Measurements from ENCODE around the gene UPK3BL1.
"Not testable (repeated sequence)": the region's sequence is repeated elsewhere in the genome, so short reads cannot be mapped to it uniquely, and the experiment has no call there.

Gene UPK3BL1

DNA sequence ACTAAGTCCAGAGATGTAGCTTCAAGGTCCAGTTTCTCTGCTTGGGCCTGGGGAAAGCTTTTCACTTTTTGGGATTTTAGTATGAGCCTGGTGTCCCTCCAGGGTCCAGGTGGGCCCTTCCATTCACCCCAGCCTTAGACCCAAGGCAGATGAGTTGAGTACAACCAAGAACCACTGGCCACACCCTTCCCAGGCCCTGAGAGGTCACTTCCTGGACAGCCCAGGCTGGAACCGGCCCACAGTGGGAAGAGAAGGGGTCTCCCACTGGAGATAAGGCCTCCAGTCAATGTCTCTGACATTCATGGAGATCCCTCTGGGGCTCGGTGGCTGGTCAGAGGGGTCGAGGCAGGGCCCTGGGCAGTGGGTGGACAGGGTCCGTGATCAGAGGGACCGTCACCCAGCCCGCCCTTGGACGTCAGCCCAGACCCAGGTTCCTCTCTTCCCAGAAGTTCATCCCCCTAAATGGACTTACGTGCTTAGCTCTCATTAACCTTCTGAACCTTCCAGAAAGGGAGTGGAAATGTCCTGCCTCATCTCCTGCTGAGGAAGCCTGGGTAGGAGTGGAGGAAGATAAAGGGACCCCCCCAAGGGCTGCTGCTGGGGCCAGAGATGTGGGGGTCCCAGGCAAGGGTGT is 15.2 kb downstream of the UPK3BL1 start:
- DNase-seq (ENCODE audit: low read depth) = not testable (repeated sequence)

DNA sequence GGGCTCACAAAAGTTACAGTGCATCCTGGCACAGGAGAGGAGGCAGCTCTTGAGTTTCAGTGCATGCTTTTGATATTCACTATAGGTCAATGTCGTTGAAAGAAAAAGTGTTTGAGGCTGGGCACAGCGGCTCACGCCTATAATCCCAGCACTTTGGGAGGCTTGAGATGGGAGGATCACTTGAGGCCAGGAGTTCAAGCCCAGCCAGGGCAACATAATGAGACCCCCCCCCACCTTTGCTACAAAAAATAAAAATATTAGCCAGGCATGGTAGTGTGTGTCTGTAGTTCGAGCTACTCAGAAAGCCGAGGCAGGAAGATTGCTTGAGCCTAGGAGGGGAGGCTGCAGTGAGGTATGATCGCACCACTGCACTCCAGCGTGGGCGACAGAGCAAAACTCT is 24.5 kb downstream of the UPK3BL1 start:
- DNase-seq (ENCODE audit: low read depth) = not testable (repeated sequence)

- DNase-seq (ENCODE audit: low read depth) = not testable (repeated sequence)
Measured at GRCh38 chr7:102616507-102617125, 26.0 kb downstream of the UPK3BL1 start, which contains the start of gene RASA4. Gene RASA4, minus strand, starts transcription at chr7:102616756. Its CDS starts 67 bp downstream, at chr7:102616689.

GRCh38 chr7:102615930-102616329 is 26.7 kb downstream of the UPK3BL1 start:
- DNase-seq (ENCODE audit: low read depth) = not testable (repeated sequence)

- DNase-seq (ENCODE audit: low read depth) = not testable (repeated sequence)
Measured at GRCh38 chr7:102614873-102615272, 27.7 kb downstream of the UPK3BL1 start.

- not testable (repeated sequence) for DNase-seq (ENCODE audit: low read depth)
Measured at GRCh38 chr7:102614346-102614697, 28.3 kb downstream of the UPK3BL1 start.

GRCh38 chr7:102613575-102614345 is 28.8 kb downstream of the UPK3BL1 start:
- not testable (repeated sequence) for DNase-seq (ENCODE audit: low read depth)

GRCh38 chr7:102611675-102612325 is 30.8 kb downstream of the UPK3BL1 start:
- DNase-seq (ENCODE audit: low read depth) = not testable (repeated sequence)

- DNase-seq (ENCODE audit: low read depth) = not testable (repeated sequence)
Measured at GRCh38 chr7:102611013-102611674, 31.4 kb downstream of the UPK3BL1 start.

- DNase-seq (ENCODE audit: low read depth) = not testable (repeated sequence)
Measured at GRCh38 chr7:102610441-102610840, 32.1 kb downstream of the UPK3BL1 start.

DNA sequence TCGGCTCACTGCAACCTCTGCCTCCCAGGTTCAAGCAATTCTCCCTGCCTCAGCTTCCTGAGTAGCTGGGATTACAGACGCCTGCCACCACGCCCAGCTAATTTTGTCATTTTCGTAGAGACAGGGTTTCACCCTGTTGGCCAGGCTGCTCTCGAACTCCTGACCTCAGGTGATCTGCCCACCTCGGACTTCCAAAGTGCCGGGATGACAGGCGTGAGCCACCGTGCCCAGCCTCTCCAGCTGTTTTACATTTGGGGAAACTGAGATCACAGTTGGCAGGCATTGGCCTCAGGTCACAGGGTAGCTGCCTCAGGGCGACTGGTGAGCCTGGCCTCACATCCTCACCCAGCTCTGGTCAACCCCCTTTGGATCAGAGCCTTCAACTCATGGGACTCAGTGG is 32.9 kb downstream of the UPK3BL1 start:
- not testable (repeated sequence) for DNase-seq (ENCODE audit: low read depth)

- DNase-seq (ENCODE audit: low read depth) = not testable (repeated sequence)
Measured at GRCh38 chr7:102606848-102607247, 35.7 kb downstream of the UPK3BL1 start.

DNA sequence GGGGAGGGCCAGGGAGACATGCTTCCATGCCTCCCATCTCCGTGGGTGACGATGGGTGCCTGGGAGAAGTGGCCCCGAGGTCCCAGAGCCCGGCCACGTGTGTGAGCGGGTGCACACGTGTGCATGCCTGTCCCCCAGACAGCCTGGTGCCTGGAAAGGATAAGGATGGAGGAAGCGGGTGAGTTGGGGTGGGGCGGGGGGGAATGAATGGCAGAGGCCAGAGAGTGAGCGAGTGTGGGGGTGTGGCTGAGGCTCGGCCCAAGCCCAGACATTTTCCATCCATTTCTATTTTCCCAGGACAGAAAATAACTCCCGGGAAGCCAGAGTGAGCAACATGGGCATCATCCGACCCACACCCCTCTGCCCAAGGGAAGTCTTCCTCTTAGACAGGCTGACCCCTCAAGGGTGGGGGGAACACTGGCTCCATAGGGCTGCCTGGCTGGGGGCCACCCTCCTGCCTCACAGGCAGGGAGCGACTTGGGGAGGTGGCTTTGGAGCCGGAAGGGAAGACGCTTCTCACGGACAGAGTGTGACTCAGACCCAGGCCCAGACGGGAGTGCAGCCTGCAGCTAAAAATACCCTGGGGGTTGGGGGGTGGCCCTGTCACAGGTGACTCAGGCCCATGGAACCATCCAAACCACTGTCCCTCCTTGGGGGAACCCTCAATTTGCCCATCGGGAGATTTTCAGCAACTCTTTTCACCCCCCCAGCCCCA is 38.0 kb downstream of the UPK3BL1 start:
- not testable (repeated sequence) for DNase-seq (ENCODE audit: low read depth)

DNA sequence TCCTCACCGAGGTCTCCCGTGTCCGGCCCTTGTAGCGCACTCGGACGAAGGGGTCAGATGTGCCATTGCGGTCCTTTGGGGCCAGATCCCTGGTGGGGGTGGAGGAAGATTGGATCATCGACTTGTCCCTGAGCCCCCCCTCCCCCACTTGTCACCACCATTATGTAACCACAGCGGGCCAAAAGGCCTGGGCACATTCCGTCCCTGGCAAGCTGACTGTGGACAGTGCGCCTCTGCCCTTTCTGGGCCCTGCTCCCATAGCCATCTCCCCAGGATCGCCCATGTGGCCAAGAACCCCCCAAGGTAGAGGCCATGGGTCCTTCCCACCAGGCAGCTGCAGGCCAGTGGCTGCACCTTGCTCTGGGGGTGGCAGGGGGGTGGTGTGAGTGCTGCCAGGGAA is 40.3 kb downstream of the UPK3BL1 start:
- not testable (repeated sequence) for DNase-seq (ENCODE audit: low read depth)

GRCh38 chr7:102599699-102600098 is 42.9 kb downstream of the UPK3BL1 start:
- DNase-seq (ENCODE audit: low read depth) = not testable (repeated sequence)

DNA sequence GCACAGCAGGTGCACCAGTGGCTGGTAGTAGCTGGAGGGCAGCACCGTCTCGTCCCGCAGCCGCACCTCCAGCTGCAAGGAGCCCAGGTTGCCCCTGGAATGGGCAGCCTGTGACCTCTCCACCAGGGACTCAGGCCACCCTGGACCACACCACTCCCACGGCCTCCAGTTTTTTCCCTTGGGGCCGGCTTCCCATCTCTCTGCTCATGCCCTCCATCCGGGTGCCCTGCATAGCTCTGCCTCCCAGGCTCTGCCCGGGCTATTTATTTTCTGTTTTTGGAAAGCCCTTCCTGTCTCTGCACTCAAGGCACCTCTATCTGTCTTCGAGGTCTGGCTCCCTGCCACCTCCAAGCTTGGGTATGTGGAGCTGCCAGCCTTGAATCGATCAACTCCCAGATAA is 46.6 kb downstream of the UPK3BL1 start:
- not testable (repeated sequence) for DNase-seq (ENCODE audit: low read depth)

GRCh38 chr7:102593637-102594334 is 48.8 kb downstream of the UPK3BL1 start:
- DNase-seq (ENCODE audit: low read depth) = not testable (repeated sequence)

- DNase-seq (ENCODE audit: low read depth) = not testable (repeated sequence)
Measured at GRCh38 chr7:102592477-102593019, 50.0 kb downstream of the UPK3BL1 start.

- not testable (repeated sequence) for DNase-seq (ENCODE audit: low read depth)
Measured at GRCh38 chr7:102589857-102590256, 52.7 kb downstream of the UPK3BL1 start.
